WTC11 (cell line): Measurements from ENCODE around the gene BOD1L1.

Experiments used
- ATF1 ChIP-seq: sonication (generic); formaldehyde crosslinking; IDR thresholded peaks from 2 replicates; pipeline ENCODE4 v1.8.1; 2023; ENCODE audit warnings: mild to moderate bottlenecking, moderate library complexity, missing genetic modification reagents
- CREB1 ChIP-seq: sonication (generic); formaldehyde crosslinking; IDR thresholded peaks from 2 replicates; pipeline ENCODE4 v1.8.0; 2023; ENCODE audit warnings: mild to moderate bottlenecking, missing genetic modification reagents
- CREM ChIP-seq: sonication (generic); formaldehyde crosslinking; IDR thresholded peaks from 2 replicates; pipeline ENCODE4 v1.8.1; 2022; ENCODE audit warnings: mild to moderate bottlenecking, missing genetic modification reagents, moderate library complexity
- E2F1 ChIP-seq: sonication (generic); formaldehyde crosslinking; IDR thresholded peaks from 2 replicates; pipeline ENCODE4 v1.8.0; 2022; ENCODE audit warnings: mild to moderate bottlenecking, missing genetic modification reagents
- E2F4 ChIP-seq: sonication (generic); formaldehyde crosslinking; IDR thresholded peaks from 2 replicates; pipeline ENCODE4 v1.8.1; 2022; ENCODE audit warnings: low read depth, mild to moderate bottlenecking, moderate library complexity, missing genetic modification reagents, borderline replicate concordance
- ELF4 ChIP-seq: sonication (generic); formaldehyde crosslinking; IDR thresholded peaks from 2 replicates; pipeline ENCODE4 v1.8.1; 2022; ENCODE audit warnings: low read depth, mild to moderate bottlenecking, moderate library complexity, missing genetic modification reagents
- FOXP1 ChIP-seq: sonication (generic); formaldehyde crosslinking; IDR thresholded peaks from 2 replicates; pipeline ENCODE4 v1.8.0; 2022; ENCODE audit warnings: missing genetic modification reagents, mild to moderate bottlenecking, moderate library complexity, borderline replicate concordance
- TEAD1 ChIP-seq: sonication (generic); formaldehyde crosslinking; IDR thresholded peaks from 2 replicates; pipeline ENCODE4 v1.8.0; 2022; ENCODE audit warnings: mild to moderate bottlenecking, missing genetic modification reagents
- TF ChIP-seq, protein P1 (sequence below): fragments of 200-600 bp; IDR thresholded peaks from 2 replicates; pipeline ENCODE4 v1.8.0; 2022; ENCODE audit warnings: antibody characterized with exemption
- TF ChIP-seq, protein P2 (sequence below): sonication (generic); formaldehyde crosslinking; IDR thresholded peaks from 2 replicates; pipeline ENCODE4 v1.8.0; 2022; ENCODE audit warnings: mild to moderate bottlenecking, missing genetic modification reagents
- TF ChIP-seq, protein P3 (sequence below): sonication (generic); formaldehyde crosslinking; IDR thresholded peaks from 2 replicates; pipeline ENCODE4 v1.8.1; 2023; ENCODE audit warnings: mild to moderate bottlenecking, missing genetic modification reagents, borderline replicate concordance
- TF ChIP-seq, protein P4 (sequence below): sonication (generic); formaldehyde crosslinking; IDR thresholded peaks from 2 replicates; pipeline ENCODE4 v1.8.1; 2023; ENCODE audit warnings: mild to moderate bottlenecking, missing genetic modification reagents, moderate library complexity
- TF ChIP-seq, protein P5 (sequence below): sonication (generic); formaldehyde crosslinking; IDR thresholded peaks from 2 replicates; pipeline ENCODE4 v1.8.1; 2022; ENCODE audit warnings: missing genetic modification reagents, borderline replicate concordance

GRCh38 chr4:13524504-13525243, 102.9 kb downstream of the BOD1L1 start:
- TF ChIP-seq, protein P1, sequence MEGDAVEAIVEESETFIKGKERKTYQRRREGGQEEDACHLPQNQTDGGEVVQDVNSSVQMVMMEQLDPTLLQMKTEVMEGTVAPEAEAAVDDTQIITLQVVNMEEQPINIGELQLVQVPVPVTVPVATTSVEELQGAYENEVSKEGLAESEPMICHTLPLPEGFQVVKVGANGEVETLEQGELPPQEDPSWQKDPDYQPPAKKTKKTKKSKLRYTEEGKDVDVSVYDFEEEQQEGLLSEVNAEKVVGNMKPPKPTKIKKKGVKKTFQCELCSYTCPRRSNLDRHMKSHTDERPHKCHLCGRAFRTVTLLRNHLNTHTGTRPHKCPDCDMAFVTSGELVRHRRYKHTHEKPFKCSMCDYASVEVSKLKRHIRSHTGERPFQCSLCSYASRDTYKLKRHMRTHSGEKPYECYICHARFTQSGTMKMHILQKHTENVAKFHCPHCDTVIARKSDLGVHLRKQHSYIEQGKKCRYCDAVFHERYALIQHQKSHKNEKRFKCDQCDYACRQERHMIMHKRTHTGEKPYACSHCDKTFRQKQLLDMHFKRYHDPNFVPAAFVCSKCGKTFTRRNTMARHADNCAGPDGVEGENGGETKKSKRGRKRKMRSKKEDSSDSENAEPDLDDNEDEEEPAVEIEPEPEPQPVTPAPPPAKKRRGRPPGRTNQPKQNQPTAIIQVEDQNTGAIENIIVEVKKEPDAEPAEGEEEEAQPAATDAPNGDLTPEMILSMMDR: no peak
- TF ChIP-seq ELF4 (CRISPR knock-in tag): no peak
- TF ChIP-seq E2F4 (CRISPR knock-in tag): no peak
- TF ChIP-seq, protein P2, sequence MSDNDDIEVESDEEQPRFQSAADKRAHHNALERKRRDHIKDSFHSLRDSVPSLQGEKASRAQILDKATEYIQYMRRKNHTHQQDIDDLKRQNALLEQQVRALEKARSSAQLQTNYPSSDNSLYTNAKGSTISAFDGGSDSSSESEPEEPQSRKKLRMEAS: no peak
- TF ChIP-seq, protein P3, sequence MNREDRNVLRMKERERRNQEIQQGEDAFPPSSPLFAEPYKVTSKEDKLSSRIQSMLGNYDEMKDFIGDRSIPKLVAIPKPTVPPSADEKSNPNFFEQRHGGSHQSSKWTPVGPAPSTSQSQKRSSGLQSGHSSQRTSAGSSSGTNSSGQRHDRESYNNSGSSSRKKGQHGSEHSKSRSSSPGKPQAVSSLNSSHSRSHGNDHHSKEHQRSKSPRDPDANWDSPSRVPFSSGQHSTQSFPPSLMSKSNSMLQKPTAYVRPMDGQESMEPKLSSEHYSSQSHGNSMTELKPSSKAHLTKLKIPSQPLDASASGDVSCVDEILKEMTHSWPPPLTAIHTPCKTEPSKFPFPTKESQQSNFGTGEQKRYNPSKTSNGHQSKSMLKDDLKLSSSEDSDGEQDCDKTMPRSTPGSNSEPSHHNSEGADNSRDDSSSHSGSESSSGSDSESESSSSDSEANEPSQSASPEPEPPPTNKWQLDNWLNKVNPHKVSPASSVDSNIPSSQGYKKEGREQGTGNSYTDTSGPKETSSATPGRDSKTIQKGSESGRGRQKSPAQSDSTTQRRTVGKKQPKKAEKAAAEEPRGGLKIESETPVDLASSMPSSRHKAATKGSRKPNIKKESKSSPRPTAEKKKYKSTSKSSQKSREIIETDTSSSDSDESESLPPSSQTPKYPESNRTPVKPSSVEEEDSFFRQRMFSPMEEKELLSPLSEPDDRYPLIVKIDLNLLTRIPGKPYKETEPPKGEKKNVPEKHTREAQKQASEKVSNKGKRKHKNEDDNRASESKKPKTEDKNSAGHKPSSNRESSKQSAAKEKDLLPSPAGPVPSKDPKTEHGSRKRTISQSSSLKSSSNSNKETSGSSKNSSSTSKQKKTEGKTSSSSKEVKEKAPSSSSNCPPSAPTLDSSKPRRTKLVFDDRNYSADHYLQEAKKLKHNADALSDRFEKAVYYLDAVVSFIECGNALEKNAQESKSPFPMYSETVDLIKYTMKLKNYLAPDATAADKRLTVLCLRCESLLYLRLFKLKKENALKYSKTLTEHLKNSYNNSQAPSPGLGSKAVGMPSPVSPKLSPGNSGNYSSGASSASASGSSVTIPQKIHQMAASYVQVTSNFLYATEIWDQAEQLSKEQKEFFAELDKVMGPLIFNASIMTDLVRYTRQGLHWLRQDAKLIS: no peak
- no peak for TF ChIP-seq E2F1
- TF ChIP-seq TEAD1 (CRISPR knock-in tag): no peak
- TF ChIP-seq CREB1 (CRISPR knock-in tag): no peak
- TF ChIP-seq CREM (CRISPR knock-in tag): no peak
- TF ChIP-seq FOXP1 (CRISPR knock-in tag): no peak
- no peak for TF ChIP-seq ATF1 (CRISPR knock-in tag)
- TF ChIP-seq, protein P4, sequence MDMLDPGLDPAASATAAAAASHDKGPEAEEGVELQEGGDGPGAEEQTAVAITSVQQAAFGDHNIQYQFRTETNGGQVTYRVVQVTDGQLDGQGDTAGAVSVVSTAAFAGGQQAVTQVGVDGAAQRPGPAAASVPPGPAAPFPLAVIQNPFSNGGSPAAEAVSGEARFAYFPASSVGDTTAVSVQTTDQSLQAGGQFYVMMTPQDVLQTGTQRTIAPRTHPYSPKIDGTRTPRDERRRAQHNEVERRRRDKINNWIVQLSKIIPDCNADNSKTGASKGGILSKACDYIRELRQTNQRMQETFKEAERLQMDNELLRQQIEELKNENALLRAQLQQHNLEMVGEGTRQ (CRISPR knock-in tag): no peak
- TF ChIP-seq, protein P5, sequence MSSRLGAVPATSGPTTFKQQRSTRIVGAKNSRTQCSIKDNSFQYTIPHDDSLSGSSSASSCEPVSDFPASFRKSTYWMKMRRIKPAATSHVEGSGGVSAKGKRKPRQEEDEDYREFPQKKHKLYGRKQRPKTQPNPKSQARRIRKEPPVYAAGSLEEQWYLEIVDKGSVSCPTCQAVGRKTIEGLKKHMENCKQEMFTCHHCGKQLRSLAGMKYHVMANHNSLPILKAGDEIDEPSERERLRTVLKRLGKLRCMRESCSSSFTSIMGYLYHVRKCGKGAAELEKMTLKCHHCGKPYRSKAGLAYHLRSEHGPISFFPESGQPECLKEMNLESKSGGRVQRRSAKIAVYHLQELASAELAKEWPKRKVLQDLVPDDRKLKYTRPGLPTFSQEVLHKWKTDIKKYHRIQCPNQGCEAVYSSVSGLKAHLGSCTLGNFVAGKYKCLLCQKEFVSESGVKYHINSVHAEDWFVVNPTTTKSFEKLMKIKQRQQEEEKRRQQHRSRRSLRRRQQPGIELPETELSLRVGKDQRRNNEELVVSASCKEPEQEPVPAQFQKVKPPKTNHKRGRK (CRISPR knock-in tag): no peak
